ENCODE results near the gene PUDP. TPM values are rescaled to one million over a fixed set of nuclear protein-coding genes. Genes with fewer than 3 reads are reported as not detected.

PUDP gene
- total and polyA plus RNA-seq, 4 donors, result 5.3 to 9.4 (median 6.8) TPM

DNA sequence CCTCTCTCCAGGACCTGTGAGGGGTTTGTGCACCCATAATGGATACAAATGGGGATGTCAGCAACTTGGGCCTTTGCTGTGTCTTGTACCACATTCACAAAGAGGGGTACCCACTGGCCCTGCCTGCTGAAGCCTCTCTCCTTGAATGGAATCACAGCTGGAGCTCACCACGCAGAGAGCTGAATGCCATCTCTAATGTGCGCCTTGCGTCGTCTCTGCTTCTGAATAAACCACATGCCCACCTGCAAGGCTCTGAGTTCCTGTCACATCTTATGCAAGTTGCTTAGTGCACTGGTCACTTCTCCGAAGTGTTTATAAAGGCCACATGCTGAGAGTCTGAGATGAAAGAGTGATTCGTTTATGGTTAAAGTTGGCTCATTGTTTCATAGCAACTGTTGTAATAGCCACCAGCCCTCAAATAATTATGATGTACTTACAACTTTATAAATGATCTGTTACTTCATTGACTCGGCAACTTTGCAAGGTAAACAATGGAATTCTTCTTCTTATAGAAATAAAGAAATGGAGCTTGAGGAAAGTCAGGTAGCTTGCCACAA lies 6.2 kb upstream of the PUDP start:
- H3K27ac ChIP-seq (ENCODE audit: low read depth in 1 of 2, low read length in 2 of 2), result no peak overlapping the region
- H3K27me3 ChIP-seq (ENCODE audit: control insufficient read depth in 4 of 4, insufficient read depth in 4 of 4, low read length in 3 of 4), result no peaks in the 10 kb centered on the region
- no peaks in the 10 kb centered on the region for H3K4me1 ChIP-seq (ENCODE audit: control insufficient read depth in 4 of 4, insufficient read depth in 4 of 4, low read length in 3 of 4)
- H3K4me3 ChIP-seq (ENCODE audit: low read depth in 1 of 3, low read length in 3 of 3), result no peak overlapping the region
- TF ChIP-seq, protein P1, sequence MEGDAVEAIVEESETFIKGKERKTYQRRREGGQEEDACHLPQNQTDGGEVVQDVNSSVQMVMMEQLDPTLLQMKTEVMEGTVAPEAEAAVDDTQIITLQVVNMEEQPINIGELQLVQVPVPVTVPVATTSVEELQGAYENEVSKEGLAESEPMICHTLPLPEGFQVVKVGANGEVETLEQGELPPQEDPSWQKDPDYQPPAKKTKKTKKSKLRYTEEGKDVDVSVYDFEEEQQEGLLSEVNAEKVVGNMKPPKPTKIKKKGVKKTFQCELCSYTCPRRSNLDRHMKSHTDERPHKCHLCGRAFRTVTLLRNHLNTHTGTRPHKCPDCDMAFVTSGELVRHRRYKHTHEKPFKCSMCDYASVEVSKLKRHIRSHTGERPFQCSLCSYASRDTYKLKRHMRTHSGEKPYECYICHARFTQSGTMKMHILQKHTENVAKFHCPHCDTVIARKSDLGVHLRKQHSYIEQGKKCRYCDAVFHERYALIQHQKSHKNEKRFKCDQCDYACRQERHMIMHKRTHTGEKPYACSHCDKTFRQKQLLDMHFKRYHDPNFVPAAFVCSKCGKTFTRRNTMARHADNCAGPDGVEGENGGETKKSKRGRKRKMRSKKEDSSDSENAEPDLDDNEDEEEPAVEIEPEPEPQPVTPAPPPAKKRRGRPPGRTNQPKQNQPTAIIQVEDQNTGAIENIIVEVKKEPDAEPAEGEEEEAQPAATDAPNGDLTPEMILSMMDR (IDR thresholded peaks at IDR 0.05; ENCODE audit: low read depth, low read length, missing input control), result no peak
- TF ChIP-seq, protein P2, sequence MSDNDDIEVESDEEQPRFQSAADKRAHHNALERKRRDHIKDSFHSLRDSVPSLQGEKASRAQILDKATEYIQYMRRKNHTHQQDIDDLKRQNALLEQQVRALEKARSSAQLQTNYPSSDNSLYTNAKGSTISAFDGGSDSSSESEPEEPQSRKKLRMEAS (IDR thresholded peaks at IDR 0.05), result no peak
- TF ChIP-seq HNF4G (IDR thresholded peaks at IDR 0.05), result no peak
- TF ChIP-seq, protein P3, sequence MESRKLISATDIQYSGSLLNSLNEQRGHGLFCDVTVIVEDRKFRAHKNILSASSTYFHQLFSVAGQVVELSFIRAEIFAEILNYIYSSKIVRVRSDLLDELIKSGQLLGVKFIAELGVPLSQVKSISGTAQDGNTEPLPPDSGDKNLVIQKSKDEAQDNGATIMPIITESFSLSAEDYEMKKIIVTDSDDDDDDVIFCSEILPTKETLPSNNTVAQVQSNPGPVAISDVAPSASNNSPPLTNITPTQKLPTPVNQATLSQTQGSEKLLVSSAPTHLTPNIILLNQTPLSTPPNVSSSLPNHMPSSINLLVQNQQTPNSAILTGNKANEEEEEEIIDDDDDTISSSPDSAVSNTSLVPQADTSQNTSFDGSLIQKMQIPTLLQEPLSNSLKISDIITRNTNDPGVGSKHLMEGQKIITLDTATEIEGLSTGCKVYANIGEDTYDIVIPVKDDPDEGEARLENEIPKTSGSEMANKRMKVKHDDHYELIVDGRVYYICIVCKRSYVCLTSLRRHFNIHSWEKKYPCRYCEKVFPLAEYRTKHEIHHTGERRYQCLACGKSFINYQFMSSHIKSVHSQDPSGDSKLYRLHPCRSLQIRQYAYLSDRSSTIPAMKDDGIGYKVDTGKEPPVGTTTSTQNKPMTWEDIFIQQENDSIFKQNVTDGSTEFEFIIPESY (IDR thresholded peaks at IDR 0.05), result no peak
- TF ChIP-seq TAF1 (conservative IDR thresholded peaks at IDR 0.05), result no peak
- TF ChIP-seq FOXA2 (IDR thresholded peaks at IDR 0.05), result no peak
- TF ChIP-seq NR2F2 (IDR thresholded peaks at IDR 0.05), result no peak
- no peak for TF ChIP-seq FOXA1 (IDR thresholded peaks at IDR 0.05)
- no peak for TF ChIP-seq YY1 (IDR thresholded peaks at IDR 0.05)
- no peak for TF ChIP-seq RXRA (IDR thresholded peaks at IDR 0.05)
- TF ChIP-seq RAD21 (IDR thresholded peaks at IDR 0.05), result no peak
- TF ChIP-seq, protein P4, sequence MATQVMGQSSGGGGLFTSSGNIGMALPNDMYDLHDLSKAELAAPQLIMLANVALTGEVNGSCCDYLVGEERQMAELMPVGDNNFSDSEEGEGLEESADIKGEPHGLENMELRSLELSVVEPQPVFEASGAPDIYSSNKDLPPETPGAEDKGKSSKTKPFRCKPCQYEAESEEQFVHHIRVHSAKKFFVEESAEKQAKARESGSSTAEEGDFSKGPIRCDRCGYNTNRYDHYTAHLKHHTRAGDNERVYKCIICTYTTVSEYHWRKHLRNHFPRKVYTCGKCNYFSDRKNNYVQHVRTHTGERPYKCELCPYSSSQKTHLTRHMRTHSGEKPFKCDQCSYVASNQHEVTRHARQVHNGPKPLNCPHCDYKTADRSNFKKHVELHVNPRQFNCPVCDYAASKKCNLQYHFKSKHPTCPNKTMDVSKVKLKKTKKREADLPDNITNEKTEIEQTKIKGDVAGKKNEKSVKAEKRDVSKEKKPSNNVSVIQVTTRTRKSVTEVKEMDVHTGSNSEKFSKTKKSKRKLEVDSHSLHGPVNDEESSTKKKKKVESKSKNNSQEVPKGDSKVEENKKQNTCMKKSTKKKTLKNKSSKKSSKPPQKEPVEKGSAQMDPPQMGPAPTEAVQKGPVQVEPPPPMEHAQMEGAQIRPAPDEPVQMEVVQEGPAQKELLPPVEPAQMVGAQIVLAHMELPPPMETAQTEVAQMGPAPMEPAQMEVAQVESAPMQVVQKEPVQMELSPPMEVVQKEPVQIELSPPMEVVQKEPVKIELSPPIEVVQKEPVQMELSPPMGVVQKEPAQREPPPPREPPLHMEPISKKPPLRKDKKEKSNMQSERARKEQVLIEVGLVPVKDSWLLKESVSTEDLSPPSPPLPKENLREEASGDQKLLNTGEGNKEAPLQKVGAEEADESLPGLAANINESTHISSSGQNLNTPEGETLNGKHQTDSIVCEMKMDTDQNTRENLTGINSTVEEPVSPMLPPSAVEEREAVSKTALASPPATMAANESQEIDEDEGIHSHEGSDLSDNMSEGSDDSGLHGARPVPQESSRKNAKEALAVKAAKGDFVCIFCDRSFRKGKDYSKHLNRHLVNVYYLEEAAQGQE (IDR thresholded peaks at IDR 0.05), result no peak
- no peak for TF ChIP-seq GABPA (IDR thresholded peaks at IDR 0.05 in 1 of 2, conservative IDR thresholded peaks at IDR 0.05 in 1 of 2)
- no peak for TF ChIP-seq EGR1 (IDR thresholded peaks at IDR 0.05; ENCODE audit: low read depth in 2 of 2)
- TF ChIP-seq, protein P5, sequence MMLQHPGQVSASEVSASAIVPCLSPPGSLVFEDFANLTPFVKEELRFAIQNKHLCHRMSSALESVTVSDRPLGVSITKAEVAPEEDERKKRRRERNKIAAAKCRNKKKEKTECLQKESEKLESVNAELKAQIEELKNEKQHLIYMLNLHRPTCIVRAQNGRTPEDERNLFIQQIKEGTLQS (IDR thresholded peaks at IDR 0.05), result no peak
- no peak for TF ChIP-seq SP1 (IDR thresholded peaks at IDR 0.05)
- H3K36me3 ChIP-seq (ENCODE audit: control insufficient read depth in 4 of 4, insufficient read depth in 3 of 4, low read depth in 1 of 4, low read length in 3 of 4), result no peaks in the 10 kb centered on the region
- no peak overlapping the region for H3K9ac ChIP-seq (ENCODE audit: low read depth in 1 of 2, low read length in 2 of 2)
- no peaks in the 10 kb centered on the region for H3K9me3 ChIP-seq (ENCODE audit: control insufficient read depth in 4 of 4, low read length in 3 of 4)
- DNase-seq (ENCODE audit: low spot score), result no peak
- WGBS, result 92% methylated on average over 7 of the region's 7 CpGs

DNA sequence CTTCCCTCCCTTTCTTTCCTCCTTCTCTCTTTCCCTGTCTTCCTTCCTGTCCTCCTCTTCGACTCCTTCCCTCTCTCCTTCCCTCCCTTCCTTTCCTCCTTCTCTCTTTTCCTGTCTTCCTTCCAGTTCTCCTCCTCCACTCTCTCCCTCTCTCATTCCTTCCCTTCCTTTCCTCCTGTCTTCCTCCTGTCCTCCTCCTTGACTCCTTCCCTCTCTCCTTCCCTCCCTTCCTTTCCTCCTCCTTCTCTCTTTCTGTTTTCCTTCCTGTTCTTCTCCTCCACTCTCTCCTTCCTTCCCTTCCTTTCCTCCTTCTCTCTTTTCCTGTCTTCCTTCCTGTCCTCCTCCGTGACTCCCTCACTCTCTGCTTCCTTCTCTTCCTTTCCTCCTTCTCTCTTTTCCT lies 5.3 kb upstream of the PUDP start:
- H3K9me3 ChIP-seq (ENCODE audit: control insufficient read depth in 4 of 4, low read length in 3 of 4), result no peaks in the 10 kb centered on the region
- no peaks in the 10 kb centered on the region for H3K36me3 ChIP-seq (ENCODE audit: control insufficient read depth in 4 of 4, insufficient read depth in 3 of 4, low read depth in 1 of 4, low read length in 3 of 4)
- DNase-seq (ENCODE audit: low spot score), result no peak
- H3K27me3 ChIP-seq (ENCODE audit: control insufficient read depth in 4 of 4, insufficient read depth in 4 of 4, low read length in 3 of 4), result no peaks in the 10 kb centered on the region
- no peak overlapping the region for H3K4me3 ChIP-seq (ENCODE audit: low read depth in 1 of 3, low read length in 3 of 3)
- WGBS, result 77% methylated on average over 2 of the region's 2 CpGs
- H3K27ac ChIP-seq (ENCODE audit: low read depth in 1 of 2, low read length in 2 of 2), result no peak overlapping the region
- peaks cover 0 to 6% (median 3%) of the 10 kb centered on the region in 4 donors for H3K4me1 ChIP-seq (ENCODE audit: control insufficient read depth in 4 of 4, insufficient read depth in 4 of 4, low read length in 3 of 4)
- no peak for TF ChIP-seq RXRA (IDR thresholded peaks at IDR 0.05)
- TF ChIP-seq, protein P5 (IDR thresholded peaks at IDR 0.05), result no peak
- no peak for TF ChIP-seq YY1 (IDR thresholded peaks at IDR 0.05)
- TF ChIP-seq, protein P3 (IDR thresholded peaks at IDR 0.05), result no peak
- no peak for TF ChIP-seq NR2F2 (IDR thresholded peaks at IDR 0.05)
- TF ChIP-seq EGR1 (IDR thresholded peaks at IDR 0.05; ENCODE audit: low read depth in 2 of 2), result no peak
- H3K9ac ChIP-seq (ENCODE audit: low read depth in 1 of 2, low read length in 2 of 2), result no peak overlapping the region

Measured in liver (tissue), 9 donors.